AG09319 (cell line): Measurements from ENCODE around the gene ZMYM4.
"Not testable (repeated sequence)": the region's sequence is repeated elsewhere in the genome, so short reads cannot be mapped to it uniquely, and the experiment has no call there.

Source experiments
- DNase-seq: peaks from one replicate; pipeline ENCODE4 v3.0.0-alpha.2; 2010; ENCODE audit warnings: low read depth; ENCODE audit errors: extremely low read depth
- CTCF ChIP-seq: IDR thresholded peaks from 2 replicates; pipeline ENCODE4 v1.5.1; 2011; ENCODE audit warnings: low read depth, mild to moderate bottlenecking, inconsistent platforms, low read length, moderate library complexity

ZMYM4 gene

DNA sequence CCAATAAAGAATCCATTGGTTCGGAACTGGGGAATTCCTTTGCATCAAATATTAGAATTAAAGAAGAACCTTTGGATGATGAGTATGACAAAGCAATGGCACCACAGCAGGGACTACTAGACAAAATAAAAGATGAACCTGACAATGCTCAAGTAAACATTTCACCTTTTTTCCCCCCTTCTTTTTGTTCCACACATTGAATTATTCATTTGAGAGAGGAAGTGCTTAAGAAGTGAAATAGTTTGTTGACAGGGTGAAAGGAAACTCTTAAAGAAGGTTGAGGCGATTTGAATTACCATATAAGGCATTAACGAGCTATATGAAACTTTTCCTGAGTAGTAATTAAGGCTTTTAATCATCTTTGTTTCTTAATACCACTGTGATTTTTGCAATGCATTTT lies 93.1 kb downstream of the ZMYM4 start:
- TF ChIP-seq CTCF: no peak
- DNase-seq: no peak

GRCh38 chr1:35364741-35365140 lies 96.2 kb downstream of the ZMYM4 start:
- no peak for TF ChIP-seq CTCF
- DNase-seq: no peak

GRCh38 chr1:35367914-35368313 lies 99.4 kb downstream of the ZMYM4 start:
- DNase-seq: no peak
- no peak for TF ChIP-seq CTCF

DNA sequence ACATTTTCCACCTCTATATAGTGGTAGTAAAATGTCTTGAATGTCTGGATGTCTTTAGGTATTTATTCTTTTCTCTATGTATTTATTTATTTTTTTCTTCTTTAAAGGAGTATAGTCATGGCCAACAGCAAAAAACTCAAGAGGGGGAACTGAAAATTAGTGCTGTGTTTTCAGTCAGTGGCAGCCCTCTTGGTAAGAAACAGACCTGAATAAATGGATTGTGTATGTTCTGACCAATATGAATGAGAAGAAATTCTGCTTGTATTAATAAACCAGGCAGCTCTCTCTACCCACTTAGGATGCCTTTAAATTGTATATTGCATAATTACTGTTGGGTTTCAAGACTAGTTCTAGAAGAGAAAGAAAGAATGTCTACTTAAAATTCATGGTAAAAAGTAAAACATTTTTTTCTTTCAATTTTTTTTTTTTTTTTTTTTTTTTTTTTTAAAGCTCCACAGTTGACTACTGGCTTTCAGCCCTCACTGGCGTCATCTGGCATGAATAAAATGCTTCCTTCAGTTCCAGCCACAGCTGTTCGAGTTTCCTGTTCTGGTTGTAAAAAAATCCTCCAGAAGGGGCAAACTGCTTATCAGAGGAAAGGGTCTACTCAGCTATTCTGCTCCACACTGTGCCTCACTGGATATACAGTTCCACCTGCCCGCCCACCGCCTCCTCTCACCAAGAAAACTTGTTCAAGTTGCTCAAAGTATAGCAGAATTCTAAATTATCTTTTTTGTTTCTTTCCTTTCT lies 101.6 kb downstream of the ZMYM4 start:
- TF ChIP-seq CTCF: no peak
- peak; percentile 42 for DNase-seq

DNA sequence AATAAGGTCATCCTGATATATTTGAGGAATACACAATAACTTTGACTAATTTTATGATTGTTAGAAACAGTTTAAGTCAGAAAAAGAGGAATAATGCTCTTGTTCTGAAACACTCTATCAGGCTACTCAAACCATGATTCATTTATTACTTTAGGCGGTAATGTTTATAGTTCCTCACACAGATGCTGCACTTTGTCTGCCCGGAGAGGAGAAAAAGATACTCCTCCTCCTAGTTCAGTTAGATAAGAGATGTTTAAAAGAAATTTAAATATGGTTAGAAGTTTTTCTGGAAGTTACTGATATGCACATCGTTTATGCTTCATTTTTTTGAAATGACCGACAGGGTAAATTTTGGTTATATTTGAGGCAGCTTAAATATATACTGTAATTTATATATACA lies 103.0 kb downstream of the ZMYM4 start:
- TF ChIP-seq CTCF: no peak
- DNase-seq: no peak

DNA sequence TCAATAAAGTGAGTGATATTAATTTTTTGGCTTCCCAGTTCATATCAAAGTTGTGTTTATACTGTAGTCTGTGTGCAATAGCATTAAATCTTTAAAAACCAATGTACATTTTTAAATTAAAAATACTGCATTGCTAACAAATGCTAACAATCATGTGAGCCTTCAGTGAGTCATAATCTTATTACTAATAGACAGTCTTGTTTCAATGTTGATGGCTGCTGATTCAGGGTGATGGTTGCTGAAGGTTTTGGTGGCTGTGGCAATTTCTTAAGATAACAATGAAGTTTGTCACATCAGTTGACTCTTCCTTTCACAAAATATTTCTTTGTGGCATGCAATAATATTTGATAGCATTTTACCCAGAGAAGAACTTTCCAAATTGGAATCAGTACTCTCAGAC lies 109.0 kb downstream of the ZMYM4 start:
- DNase-seq: no peak
- TF ChIP-seq CTCF: no peak

GRCh38 chr1:35379317-35380000 lies 111.0 kb downstream of the ZMYM4 start:
- TF ChIP-seq CTCF: no peak
- no peak for DNase-seq

DNA sequence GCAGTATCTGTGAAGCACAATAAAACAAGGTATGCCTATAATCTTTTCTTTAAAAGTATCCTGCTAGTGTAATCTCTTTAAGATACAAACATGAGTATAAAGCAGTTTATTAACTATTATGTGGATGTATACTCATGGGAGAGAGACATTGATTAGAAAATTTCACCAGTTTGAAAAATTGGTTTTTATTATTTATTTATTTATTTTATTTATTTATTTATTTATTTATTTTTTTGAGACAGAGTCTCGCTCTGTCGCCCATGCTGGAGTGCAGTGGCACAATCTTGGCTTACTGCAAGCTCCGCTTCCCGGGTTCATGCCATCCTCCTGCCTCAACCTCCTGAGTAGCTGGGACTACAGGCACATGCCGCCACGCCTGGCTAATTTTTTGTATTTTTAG lies 111.6 kb downstream of the ZMYM4 start:
- not testable (repeated sequence) for DNase-seq
